Measurements from ENCODE around the gene FGF13. TPM values are rescaled to one million over a fixed set of nuclear protein-coding genes. Genes with fewer than 3 reads are reported as not detected.

The FGF13 gene
- 1 to 10 TPM; 2.4 to 4.3 TPM for total RNA-seq
- long read RNA-seq, full-length matches to known transcripts: 8 of 8 reads
- long read RNA-seq, partial matches to known transcripts: 0 of 8 reads
- long read RNA-seq, other reads (novel, unspliced or antisense): 0 of 8 reads

DNA sequence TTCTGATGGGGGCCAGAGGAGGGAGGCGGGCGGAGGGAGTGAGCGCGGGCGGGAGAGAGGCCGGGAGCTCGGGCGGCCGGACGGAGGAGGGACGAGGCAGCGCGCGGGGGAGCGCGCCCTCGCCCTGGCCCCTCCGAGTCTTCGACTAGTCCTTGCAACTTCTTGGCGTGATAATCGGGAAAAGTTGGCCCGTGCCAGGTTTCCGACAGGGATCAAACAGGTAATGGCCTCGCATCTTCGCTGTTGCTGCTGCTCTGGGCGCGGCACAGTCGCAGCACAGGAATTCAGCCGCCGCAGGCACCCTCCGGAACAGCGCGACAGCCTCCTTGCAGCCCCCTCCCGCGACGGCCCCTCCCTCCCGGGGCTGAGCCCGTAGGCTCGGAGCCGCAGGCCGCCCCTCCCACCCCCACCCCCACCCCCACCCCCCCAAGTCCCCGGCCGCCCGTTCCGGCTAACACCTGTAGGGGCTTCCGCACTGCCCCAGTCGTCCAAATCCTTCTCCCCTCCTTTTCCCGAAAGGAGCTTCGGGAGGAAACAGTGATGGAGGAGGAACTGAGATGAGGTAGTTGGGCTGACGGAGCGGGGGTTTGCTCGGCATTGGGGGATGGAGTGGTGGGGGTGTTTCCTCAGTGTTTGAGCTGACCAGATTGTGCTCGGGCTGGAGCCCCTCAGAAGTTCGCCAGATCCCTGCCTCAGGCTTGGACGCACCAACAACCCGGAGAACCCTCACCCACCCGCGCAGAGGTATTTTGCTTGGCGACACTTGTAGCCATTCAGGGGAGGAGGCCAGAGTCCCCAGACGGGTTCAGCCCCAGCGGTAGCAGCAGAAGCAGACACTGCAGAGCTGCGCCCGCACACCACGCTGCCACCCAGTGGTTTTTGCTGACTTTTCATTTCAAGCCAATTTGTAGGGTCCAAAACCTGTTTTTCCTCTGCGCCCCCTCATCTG, at the start of gene FGF13:
Gene FGF13, minus strand, starts transcription at position 319 of the 949 bp plus-strand sequence. CDS start 714 bp downstream, outside the sequence.
- DNase-seq: peak; percentile 25
- ATAC-seq: peak; percentile 75 to 88
- intact Hi-C loops (cut with DNase I): no loop called here

DNA sequence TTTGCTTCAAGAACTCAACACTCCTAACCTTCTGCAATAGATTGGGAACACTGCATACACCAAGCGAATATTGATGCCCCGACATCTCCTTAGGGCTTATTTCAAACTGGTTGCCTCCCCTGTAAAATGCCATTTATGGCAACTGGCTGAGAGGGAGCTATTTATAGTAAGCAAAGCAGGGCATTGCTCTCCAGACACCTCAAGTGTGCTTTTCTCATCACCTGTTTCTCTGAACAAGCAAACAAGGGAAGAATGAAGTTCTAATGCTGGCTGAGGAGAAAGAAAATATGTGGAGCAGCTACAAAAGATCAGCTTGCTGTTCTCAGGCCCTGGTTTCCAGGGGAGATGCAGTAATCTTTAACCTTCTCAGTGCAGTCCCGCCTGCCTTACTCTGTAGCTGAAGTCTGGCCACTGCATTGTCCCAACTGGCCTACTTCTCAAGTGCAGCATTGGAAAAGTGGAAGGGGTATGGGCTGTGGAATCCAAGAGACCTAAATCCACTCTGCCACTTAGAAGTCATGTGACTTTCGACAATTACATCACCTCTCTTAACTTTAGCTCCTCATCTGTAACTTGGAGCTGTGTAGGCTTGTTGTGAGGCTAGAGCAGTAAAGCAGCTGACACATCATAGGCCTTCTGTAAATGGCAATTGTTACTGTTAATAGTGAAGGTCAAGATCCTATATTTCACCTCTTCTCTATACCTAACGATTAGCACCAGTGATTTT, 47.9 kb upstream of the FGF13 start:
- DNase-seq: no peak
- intact Hi-C loops (cut with DNase I): no loop called here
- no peak for ATAC-seq

DNA sequence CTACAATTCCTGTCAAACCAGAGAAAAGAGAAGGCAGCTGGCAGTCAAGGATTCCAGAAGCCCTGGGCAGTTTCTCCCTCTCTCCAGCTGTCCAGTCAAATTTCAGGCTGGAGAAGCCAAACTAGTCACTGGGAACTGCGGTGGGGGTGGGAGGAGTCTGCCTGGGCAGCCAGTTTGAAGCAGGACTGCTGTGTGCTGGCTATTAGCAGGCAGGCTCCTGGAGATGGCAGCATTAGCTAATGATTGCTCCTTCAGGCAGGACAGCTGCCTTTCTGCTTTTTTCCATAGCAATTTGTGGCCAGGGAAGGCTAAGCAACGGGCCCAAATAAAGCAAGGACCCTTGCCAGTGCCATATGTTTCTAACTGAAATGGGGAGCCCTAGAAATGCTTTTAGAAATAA, 44.7 kb upstream of the FGF13 start:
- ATAC-seq (peak; percentile 73 to 74), DNase-seq (peak; percentile 22)
- intact Hi-C loops (cut with DNase I): no loop called here

DNA sequence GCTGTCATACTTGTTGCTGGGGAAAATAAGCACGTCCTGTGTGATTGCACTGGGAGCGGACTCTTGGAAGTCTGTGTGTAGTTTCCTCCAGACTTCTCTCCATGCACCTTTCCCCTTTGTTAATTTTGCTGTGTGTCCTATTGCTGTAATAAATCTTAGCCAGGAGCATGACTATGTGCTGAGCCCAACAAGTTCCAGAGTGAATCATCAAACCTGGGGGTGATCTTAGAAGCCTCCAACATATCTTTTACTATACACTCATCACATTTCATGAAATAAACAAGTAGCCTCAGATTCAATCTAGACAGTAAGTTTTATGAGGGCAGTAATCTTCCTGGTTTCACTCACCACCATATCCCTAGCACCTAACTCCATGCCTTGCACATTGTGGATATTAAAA, 43.3 kb upstream of the FGF13 start:
- ATAC-seq (no peak), DNase-seq (no peak)
- intact Hi-C loops (cut with DNase I): no loop called here

DNA sequence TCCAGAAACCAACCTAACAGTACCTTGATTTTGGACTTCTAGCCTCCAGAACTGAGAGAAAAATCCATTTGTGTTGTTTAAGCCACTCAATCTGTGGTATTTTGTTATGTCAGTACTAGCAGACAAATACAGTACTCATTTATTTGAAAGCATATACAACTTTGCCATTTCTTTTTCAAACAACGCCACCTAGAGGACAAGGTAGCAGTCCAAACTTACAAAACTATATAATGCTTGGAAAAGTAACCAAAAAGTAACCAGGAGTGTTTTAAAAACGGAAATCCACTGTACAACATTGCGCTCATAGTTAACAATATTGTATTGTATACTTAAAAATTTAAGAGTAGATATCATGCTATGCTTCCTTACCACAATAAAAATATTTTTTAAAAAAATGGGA, 37.0 kb upstream of the FGF13 start:
- intact Hi-C loops (cut with DNase I): loop anchor here in 1 of 2 donors (5.0 kb wide), 2 partner anchors 451 to 621 kb away; no protein-coding TSS in a partner anchor
- ATAC-seq (no peak), DNase-seq (no peak)

DNA sequence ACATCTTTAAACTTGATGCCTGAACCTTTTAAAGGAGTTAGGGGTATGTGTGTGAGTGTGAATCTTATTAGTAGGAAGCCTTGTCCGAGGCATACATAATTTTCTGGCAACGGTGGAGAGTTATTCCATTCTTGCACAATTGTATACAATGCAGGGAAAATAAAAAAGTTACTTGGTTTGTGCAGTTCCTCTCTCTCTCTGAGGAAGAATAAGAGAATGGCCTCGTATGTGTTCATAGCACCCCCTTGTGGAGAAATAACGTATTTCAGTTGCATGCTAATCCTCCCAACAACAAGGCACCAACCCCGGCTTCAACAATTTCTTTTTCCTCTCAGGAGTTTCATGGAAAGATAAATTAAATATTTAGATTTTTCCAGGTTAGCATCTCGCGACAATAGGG, 33.7 kb upstream of the FGF13 start:
- intact Hi-C loops (cut with DNase I): loop anchor here in 1 of 2 donors (2.0 to 5.0 kb wide), 3 partner anchors 448 to 618 kb away; no protein-coding TSS in a partner anchor
- DNase-seq (no peak), ATAC-seq (peak in 1 of 2 donors; percentile 34)

DNA sequence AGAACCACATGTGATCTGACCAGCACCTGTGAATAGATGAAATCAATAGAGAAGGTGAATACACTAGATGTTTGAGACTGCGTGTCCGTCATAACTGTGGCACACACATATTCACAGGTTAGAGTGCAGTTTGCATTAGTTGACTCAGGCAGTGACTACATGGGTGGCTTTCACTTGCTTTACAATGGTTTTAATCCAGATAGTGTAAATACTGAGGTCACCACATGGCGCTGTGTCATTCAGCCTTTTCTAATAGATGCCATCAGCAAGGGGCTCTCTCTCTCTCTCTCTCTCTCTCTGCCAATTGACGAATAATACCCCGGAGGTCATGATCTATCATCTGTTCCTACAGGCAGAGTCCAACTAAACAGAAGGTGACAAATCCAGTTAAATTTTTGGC, 30.7 kb upstream of the FGF13 start:
- ATAC-seq (no peak), DNase-seq (no peak)
- intact Hi-C loops (cut with DNase I): no loop called here

DNA sequence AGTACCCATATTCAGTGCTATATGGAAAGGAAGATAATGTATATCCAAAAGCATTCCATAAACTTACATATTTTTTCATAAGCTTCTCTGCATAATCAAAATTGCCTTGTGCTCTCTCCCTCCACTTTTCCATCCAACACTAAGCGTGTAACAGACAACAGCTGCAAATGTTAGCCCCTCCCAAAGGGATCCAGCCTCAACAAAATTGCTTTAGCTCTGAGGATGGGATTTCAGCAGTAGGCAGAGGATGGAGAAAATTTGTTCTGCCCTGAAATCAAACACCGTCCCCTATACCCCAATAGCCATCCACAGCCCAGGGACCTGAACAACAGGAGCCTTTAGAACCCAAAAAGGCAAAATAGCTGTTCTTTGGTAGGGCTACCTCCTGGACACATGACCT, 28.8 kb upstream of the FGF13 start:
- intact Hi-C loops (cut with DNase I): no loop called here
- no peak for ATAC-seq
- no peak for DNase-seq

DNA sequence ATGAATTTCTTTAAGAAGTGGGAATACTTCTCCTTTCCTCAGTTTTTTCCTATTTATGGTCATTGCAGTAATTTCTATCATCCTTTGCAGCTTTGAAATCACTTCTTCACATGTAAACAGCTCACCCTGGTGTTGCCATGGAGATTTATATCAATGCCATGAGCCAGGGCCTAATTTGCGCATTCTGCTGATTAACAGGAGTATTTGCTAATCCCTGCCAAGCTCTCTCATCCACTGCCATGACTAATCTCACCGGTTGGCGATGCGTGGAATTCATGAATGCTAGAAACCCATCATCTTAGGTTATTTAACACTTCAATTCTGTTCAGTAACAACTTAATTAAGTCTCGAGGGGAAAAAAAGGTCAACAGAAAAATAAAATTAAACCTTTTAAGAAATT, 11.8 kb upstream of the FGF13 start:
- DNase-seq (no peak), ATAC-seq (peak in 1 of 2 donors; percentile 39)
- intact Hi-C loops (cut with DNase I): no loop called here

DNA sequence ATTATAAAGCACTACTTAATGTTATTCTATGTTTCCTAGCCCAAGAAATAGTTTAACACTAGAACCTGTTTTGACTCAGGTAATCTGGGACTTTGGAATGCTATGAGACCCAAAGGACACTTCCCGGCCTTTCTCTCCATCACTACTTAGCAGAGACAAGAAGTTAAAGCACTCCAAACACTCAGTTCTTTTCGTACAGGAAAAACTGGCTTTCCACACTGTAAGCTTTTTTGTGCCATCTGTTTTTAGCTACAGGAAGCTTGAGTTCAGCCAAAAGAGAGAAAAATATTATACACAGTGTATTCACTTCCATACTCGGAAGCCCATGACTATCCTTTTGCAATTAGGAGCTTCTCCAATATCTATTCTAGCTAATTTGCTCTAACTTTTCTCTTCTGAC, 7.9 kb upstream of the FGF13 start:
- intact Hi-C loops (cut with DNase I): no loop called here
- DNase-seq (no peak), ATAC-seq (no peak)

DNA sequence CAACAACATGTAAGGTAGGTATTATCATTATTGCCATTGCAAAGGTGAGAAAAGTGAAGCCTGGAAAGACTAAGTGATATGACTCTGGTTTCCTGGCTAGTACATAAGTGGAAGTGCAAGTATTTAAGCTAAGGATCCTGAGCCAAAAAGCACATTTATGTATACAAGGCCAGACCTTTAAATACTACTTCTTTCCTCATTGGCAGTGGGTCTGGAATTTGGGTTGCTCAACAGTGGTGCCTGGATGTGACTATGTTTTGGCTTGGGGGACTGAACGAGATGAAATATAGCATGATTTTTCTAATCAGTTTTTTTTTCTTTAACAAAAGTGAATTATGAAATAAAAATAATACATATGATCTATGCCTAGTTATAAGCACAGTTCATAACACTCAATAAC, 7.4 kb upstream of the FGF13 start:
- DNase-seq: no peak
- ATAC-seq: no peak
- intact Hi-C loops (cut with DNase I): no loop called here

DNA sequence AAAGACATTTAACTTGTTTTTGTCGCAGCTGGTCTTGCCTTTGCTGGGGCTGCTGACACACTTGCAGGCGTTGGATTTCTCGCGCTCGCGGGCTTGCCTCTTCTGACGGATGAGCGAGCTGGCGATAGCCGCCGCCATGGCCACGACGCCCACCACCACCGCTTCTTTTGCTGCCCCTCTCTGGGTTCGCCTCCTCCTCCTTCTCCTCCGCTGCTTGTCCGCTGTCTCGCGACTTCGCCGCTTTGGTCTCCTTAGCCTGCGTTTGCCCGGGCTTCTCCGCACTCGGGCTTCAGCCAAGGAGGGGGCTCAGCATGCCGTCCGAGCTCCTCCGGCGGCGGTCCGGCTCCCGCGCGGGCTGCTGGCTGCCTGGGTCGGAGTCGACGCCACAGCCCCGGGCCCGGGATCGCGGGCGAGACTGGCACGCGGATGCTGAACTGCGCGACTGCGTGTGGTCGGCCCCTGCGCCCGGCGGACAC, 613 bp downstream of the FGF13 start:
- peak; percentile 38 to 43 for ATAC-seq
- peak; percentile 18 for DNase-seq
- intact Hi-C loops (cut with DNase I): no loop called here

DNA sequence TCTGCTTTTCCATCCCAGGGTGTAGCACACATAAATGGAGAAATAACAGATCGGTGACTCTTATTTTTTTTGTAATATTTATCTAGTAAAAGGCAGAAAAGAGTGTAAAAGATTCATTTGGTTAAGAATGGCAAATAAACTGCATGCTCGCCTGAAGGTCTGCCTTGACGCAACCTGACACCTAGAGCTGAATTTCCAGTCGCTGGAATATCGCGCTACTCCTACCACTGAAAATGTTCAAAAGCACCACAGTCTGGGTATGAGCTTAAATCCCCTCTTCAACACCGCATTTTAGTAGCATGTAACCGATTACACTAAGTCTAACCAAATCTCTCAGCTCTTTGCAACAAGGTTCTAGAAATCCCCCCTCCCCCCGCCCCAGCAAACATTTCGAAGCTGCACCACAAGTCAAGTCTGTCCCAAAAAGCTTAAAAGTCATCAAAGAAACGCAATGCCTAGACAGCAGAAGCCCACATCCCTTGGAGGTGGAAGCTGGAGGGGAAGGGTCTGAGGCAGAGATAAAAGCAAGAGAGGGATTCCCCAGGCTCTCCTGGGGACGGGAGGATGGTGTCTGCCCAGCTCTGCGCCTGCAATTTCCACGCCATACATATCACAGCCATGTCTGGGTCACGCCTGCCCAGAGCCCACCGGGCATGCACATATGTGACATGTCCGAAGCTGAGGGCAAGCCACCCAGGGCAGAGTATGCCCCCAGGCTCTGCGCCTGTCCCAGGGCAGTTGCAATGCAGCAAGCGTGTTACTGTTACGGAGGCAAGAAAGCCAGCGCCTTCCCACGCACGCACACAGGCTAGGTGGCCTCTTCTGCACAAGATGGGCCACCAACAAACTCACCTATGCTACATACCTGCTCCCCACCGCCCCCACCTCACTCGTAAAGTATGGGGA, 1.4 kb downstream of the FGF13 start:
- no peak for DNase-seq
- intact Hi-C loops (cut with DNase I): no loop called here
- ATAC-seq: peak; percentile 10 to 30

DNA sequence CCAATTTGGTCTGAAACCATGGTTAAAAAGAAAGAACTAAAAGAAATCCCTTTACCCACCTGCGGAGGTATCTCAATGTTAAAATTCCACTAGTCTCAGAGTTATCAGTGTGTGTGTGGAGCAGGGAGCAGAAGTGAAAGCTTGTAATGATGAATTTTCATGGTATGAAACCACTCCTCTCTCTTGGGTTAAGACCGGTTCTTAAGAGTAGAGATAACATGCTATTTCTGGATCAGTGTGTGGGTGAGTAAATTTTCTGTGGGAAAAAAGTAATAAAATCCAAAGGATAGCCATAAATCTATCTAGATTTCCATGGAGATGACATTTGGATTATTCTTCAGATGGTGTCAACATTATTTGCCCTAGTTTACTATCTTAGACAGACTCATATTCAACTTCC, 3.2 kb downstream of the FGF13 start:
- ATAC-seq: peak in 1 of 2 donors; percentile 52

DNA sequence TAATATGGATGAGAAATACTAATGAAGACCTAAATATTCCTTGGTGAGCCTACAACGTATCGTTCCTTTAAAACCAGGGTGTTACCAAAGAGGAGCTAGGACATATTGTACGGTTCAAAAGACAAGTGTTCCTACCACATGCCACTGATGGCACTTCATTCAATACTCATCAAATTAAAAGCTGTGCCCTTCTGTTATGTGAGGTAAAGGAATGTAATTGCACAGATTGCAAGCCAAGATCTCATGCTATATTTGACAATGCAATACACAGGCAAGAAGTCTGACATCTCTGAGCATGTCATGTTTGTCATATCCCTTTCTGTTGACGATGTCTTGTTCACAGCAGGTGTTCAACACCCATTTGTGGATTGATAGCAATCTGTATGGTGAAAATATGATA, 6.9 kb downstream of the FGF13 start:
- DNase-seq (no peak), ATAC-seq (no peak)
- intact Hi-C loops (cut with DNase I): no loop called here

More for the DNA sequence above, 3.2 kb downstream of the FGF13 start:
- intact Hi-C loops (cut with DNase I): no loop called here
- DNase-seq: no peak

DNA sequence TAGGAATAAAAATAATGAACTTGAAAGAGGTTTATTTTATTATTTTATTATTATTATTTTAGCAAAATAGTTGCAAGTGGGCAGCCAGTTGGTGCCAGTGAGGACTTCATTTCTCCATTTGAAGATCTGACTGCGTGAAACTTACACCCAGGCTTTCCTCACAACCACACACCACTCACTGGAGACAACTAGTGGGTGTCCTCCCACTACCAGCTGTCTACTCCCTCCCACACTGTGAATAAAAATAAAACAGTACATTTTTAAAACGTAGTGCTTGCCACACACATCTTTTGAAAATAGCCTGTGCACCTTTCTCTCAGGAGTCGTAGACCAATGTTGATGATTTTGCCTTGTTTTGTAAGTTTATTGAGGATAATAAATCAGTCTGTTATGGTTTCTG, 7.4 kb downstream of the FGF13 start:
- intact Hi-C loops (cut with DNase I): no loop called here
- no peak for DNase-seq
- ATAC-seq: no peak

DNA sequence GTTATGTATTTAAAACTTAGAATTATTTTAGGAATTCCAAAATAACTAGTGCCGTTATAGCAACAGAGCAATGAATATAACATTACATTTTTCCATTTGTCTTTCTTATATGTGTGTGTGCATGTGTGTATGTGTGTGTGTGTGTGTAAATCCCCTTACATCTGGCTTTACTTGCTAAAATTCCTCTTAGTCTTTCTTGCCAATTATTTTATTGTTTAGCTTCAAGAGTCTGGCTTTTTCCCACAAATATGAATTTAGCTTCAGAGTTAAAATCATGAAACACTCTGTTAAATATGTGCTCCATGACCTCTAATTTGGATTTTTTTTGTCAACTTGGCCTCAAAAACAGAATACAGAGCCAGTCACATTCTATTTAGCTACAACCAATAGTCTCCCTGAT, 18.9 kb downstream of the FGF13 start:
- ATAC-seq (no peak), DNase-seq (no peak)
- intact Hi-C loops (cut with DNase I): no loop called here

DNA sequence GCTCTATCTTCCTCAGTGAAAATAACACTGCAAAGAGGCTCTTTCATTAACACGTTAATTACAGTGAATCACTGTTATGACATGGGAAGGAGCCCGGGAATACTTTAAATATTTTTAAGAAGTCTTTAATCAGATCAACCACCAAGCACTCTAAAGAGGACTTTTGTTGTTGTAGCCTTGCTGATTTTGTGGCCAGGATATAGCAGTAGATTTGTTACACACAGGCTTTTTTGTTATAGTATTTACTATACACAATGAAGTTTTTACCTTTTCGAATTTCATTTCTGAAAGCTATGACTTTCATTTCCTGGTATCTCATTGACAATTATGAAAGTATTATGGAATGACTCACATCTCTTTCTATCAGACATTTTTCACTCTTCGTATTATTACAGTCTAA, 20.3 kb downstream of the FGF13 start:
- intact Hi-C loops (cut with DNase I): no loop called here
- DNase-seq: no peak

DNA sequence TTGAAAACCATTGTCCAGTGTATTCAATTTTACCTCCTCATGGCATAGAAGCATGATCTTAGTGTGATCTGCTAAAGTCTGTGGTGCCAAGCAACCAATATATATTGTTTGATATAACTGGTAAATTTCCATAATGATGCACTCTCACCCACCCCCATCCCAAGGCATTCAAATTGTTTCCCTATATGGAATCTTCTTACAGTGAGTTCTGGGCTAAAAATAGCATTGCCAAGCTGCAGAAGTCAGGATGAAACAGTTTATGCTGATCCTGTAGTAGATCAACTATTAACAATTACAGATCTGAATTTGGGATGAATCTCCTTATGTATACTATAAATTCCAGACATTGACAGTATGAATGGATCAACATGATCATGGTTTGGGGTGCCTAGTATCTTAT, 20.9 kb downstream of the FGF13 start:
- ATAC-seq: no peak
- intact Hi-C loops (cut with DNase I): no loop called here
- DNase-seq: no peak

More for the DNA sequence above, 20.3 kb downstream of the FGF13 start:
- ATAC-seq: no peak
